A549 treated with AZD9567 at 1 μM for 4 hours (cell line): ENCODE measurements around the gene HSPA1B. TPM values are rescaled to one million over a fixed set of nuclear protein-coding genes. Genes with fewer than 3 reads are reported as not detected.

ENCODE experiments used
- total RNA-seq: library from RNA; stranded (reverse); fragments of 200-300 nt; extraction: Qiagen RNA extraction; gene quantifications from 5 replicates; pipeline ENCODE4 v1.2.3, GENCODE V29; 2022; ENCODE audit not compliant: insufficient read depth

Gene HSPA1B
- total RNA-seq: 154 to 227 TPM (median 167 TPM) in 5 replicates

GRCh38 chr6:31827286-31828079 is at the start of gene HSPA1B:
HSPA1B (plus strand) TSS chr6:31827738; CDS start chr6:31827951, 213 bp downstream.

GRCh38 chr6:31795616-31796298 is 31.8 kb upstream of the HSPA1B start, which contains the start of gene VARS1:
VARS1 (minus strand) TSS chr6:31795752; CDS start chr6:31795217, 535 bp downstream.

GRCh38 chr6:31806470-31807272 is 20.9 kb upstream of the HSPA1B start, which contains the start of gene LSM2:
LSM2 (minus strand) TSS chr6:31806966; CDS start chr6:31806757, 209 bp downstream.

GRCh38 chr6:31815025-31815838 is 12.3 kb upstream of the HSPA1B start, which contains the start of the genes HSPA1A and HSPA1L:
HSPA1A (plus strand) TSS chr6:31815543; CDS start chr6:31815757, 214 bp downstream.
HSPA1L (minus strand) TSS chr6:31815283; CDS start chr6:31811972, 3,311 bp downstream.

GRCh38 chr6:31862344-31863235 is 35.1 kb downstream of the HSPA1B start, which contains the start of gene NEU1:
NEU1 (minus strand) TSS chr6:31862821; CDS start chr6:31862776, 45 bp downstream.

GRCh38 chr6:31878726-31879125 is 51.2 kb downstream of the HSPA1B start, which contains the start of gene SLC44A4:
SLC44A4 (minus strand) TSS chr6:31878997; CDS start chr6:31878980, 17 bp downstream.

Other genes with a start within 250 kb of the HSPA1B start
- 0.28 to 0.37 TPM (median 0.33 TPM) in 4 of 5 replicates, not detected in the other for gene LTB, start 245.3 kb upstream of the HSPA1B start, total RNA-seq
- 0.36 to 0.58 TPM (median 0.39 TPM) in 3 of 5 replicates, not detected in the others for gene LST1, start 241.5 kb upstream of the HSPA1B start, total RNA-seq
- gene NCR3, start 234.7 kb upstream of the HSPA1B start, total RNA-seq: not detected in 5 replicates
- not detected in 5 replicates for gene AIF1, start 212.5 kb upstream of the HSPA1B start, total RNA-seq
- 51.3 to 92.7 TPM (median 87.1 TPM) in 5 replicates for gene PRRC2A, start 207.0 kb upstream of the HSPA1B start, total RNA-seq
- 106 to 149 TPM (median 137 TPM) in 5 replicates for gene BAG6, start 175.1 kb upstream of the HSPA1B start, total RNA-seq
- gene APOM, start 171.8 kb upstream of the HSPA1B start, total RNA-seq: 3.0 to 6.4 TPM (median 3.4 TPM) in 5 replicates
- gene C6orf47, start 167.0 kb upstream of the HSPA1B start, total RNA-seq: 11.3 to 12.5 TPM (median 11.8 TPM) in 5 replicates
- gene GPANK1, start 162.7 kb upstream of the HSPA1B start, total RNA-seq: 8.7 to 11.6 TPM (median 10.2 TPM) in 5 replicates
- 167 to 183 TPM (median 175 TPM) in 5 replicates for gene CSNK2B, start 161.7 kb upstream of the HSPA1B start, total RNA-seq
- gene LY6G5B, start 157.8 kb upstream of the HSPA1B start, total RNA-seq: 4.5 to 5.2 TPM (median 5.0 TPM) in 4 of 5 replicates, not detected in the other
- 0.87 to 3.8 TPM (median 1.6 TPM) in 5 replicates for gene LY6G5C, start 146.7 kb upstream of the HSPA1B start, total RNA-seq
- gene ABHD16A, start 124.4 kb upstream of the HSPA1B start, total RNA-seq: 13.9 to 20.0 TPM (median 18.3 TPM) in 5 replicates
- not detected in 5 replicates for gene LY6G6F, start 120.9 kb upstream of the HSPA1B start, total RNA-seq
- gene LY6G6D, start 112.4 kb upstream of the HSPA1B start, total RNA-seq: not detected in 5 replicates
- 0.09 to 0.12 TPM (median 0.10 TPM) in 3 of 5 replicates, not detected in the others for gene LY6G6C, start 106.0 kb upstream of the HSPA1B start, total RNA-seq
- gene MPIG6B, start 104.4 kb upstream of the HSPA1B start, total RNA-seq: 0.07 TPM in 1 of 5 replicates, not detected in the others
- 18.1 to 32.1 TPM (median 29.3 TPM) in 5 replicates for gene DDAH2, start 98.4 kb upstream of the HSPA1B start, total RNA-seq
- gene CLIC1, start 91.2 kb upstream of the HSPA1B start, total RNA-seq: 451 to 493 TPM (median 458 TPM) in 5 replicates
- 5.2 to 15.2 TPM (median 14.0 TPM) in 5 replicates for gene MSH5, start 87.7 kb upstream of the HSPA1B start, total RNA-seq
- gene SAPCD1, start 65.1 kb upstream of the HSPA1B start, total RNA-seq: 3.0 to 4.6 TPM (median 3.9 TPM) in 4 of 5 replicates, not detected in the other
- 1.6 to 4.5 TPM (median 1.8 TPM) in 5 replicates for gene VWA7, start 50.4 kb upstream of the HSPA1B start, total RNA-seq
- gene VARS1, start 32.0 kb upstream of the HSPA1B start, total RNA-seq: 46.5 to 58.0 TPM (median 53.6 TPM) in 5 replicates
- gene LSM2, start 20.8 kb upstream of the HSPA1B start, total RNA-seq: 42.7 to 60.2 TPM (median 57.9 TPM) in 5 replicates
- 0.97 to 1.8 TPM (median 1.1 TPM) in 5 replicates for gene HSPA1L, start 12.5 kb upstream of the HSPA1B start, total RNA-seq
- 189 to 295 TPM (median 214 TPM) in 5 replicates for gene HSPA1A, start 12.2 kb upstream of the HSPA1B start, total RNA-seq
- gene NEU1, start 35.1 kb downstream of the HSPA1B start, total RNA-seq: 27.6 to 34.9 TPM (median 30.4 TPM) in 5 replicates
- 0.05 TPM in 1 of 5 replicates, not detected in the others for gene SLC44A4, start 51.3 kb downstream of the HSPA1B start, total RNA-seq
- gene EHMT2, start 70.0 kb downstream of the HSPA1B start, total RNA-seq: 25.4 to 29.9 TPM (median 28.1 TPM) in 5 replicates
- 2.9 to 3.6 TPM (median 3.3 TPM) in 5 replicates for gene ZBTB12, start 74.3 kb downstream of the HSPA1B start, total RNA-seq
- 0.16 to 0.44 TPM (median 0.20 TPM) in 4 of 5 replicates, not detected in the other for gene C2, start 100.0 kb downstream of the HSPA1B start, total RNA-seq
- 1.3 to 2.6 TPM (median 2.4 TPM) in 5 replicates for gene CFB, start 118.4 kb downstream of the HSPA1B start, total RNA-seq
- gene NELFE, start 131.2 kb downstream of the HSPA1B start, total RNA-seq: 75.8 to 81.6 TPM (median 76.7 TPM) in 5 replicates
- gene SKIC2, start 131.4 kb downstream of the HSPA1B start, total RNA-seq: 25.9 to 29.7 TPM (median 26.7 TPM) in 5 replicates
- gene DXO, start 144.4 kb downstream of the HSPA1B start, total RNA-seq: 11.5 to 12.7 TPM (median 11.8 TPM) in 5 replicates
- gene C4A, start 154.3 kb downstream of the HSPA1B start, total RNA-seq: 1.0 to 2.2 TPM (median 1.3 TPM) in 4 of 5 replicates, not detected in the other
- 0.79 to 0.99 TPM (median 0.85 TPM) in 4 of 5 replicates, not detected in the other for gene C4B, start 187.1 kb downstream of the HSPA1B start, total RNA-seq
- 0.05 TPM in 1 of 5 replicates, not detected in the others for gene CYP21A2, start 210.7 kb downstream of the HSPA1B start, total RNA-seq